HEK293 (cell line): ENCODE measurements around the gene REC114.

Experiments used
- CTCF ChIA-PET: fragments of 350-600 bp; formaldehyde crosslinking; extraction: SDS; loops from one replicate; lab custom pipeline; 2021; ENCODE audit warnings: antibody characterized with exemption; lab: Yijun Ruan, JAX
- POLR2A ChIA-PET: fragments of 300-600 bp; formaldehyde crosslinking; extraction: SDS; loops from one replicate; lab custom pipeline; 2020; ENCODE audit warnings: antibody characterized with exemption, inconsistent platforms; lab: Yijun Ruan, JAX
- H3K27ac ChIP-seq: fragments of 200-500 bp; sonication (Bioruptor generic); 2 replicates; pipeline ENCODE4 v1.5.1; 2014; ENCODE audit warnings: low read depth, low read length, control low read depth, inconsistent platforms; ENCODE audit errors: extremely low read depth
- H3K36me3 ChIP-seq, 2 experiments: fragments of 200-500 bp in 1 of 2; sonication (Bioruptor generic) in 1 of 2; 1 replicate in 1 of 2; 2 replicates in 1 of 2; pipeline ENCODE4 v1.5.1; 2014 to 2017; ENCODE audit warnings: inconsistent platforms in 2 of 2, low read length in 2 of 2; ENCODE audit not compliant: control insufficient read depth in 2 of 2, insufficient read depth in 1 of 2
- H3K4me1 ChIP-seq: fragments of 200-500 bp; sonication (Bioruptor generic); 2 replicates; pipeline ENCODE4 v1.5.1; 2014; ENCODE audit warnings: mild to moderate bottlenecking, low read length, inconsistent platforms; ENCODE audit not compliant: control insufficient read depth, insufficient read depth
- H3K4me3 ChIP-seq: 2 replicates; pipeline ENCODE4 v1.5.1; 2011; ENCODE audit warnings: low read depth, mild to moderate bottlenecking, control low read depth, low read length, moderate library complexity
- H3K9me3 ChIP-seq: fragments of 200-500 bp; sonication (Bioruptor generic); 2 replicates; pipeline ENCODE4 v1.5.1; 2014; ENCODE audit warnings: low read depth, low read length, inconsistent platforms; ENCODE audit not compliant: control insufficient read depth, insufficient read depth
- IKZF3 ChIP-seq: fragments of 450-650 bp; IDR thresholded peaks from 2 replicates; pipeline ENCODE4 v1.5.0; 2018; ENCODE audit warnings: missing biosample characterization, mild to moderate bottlenecking, missing genetic modification characterization, moderate library complexity
- PRDM1 ChIP-seq: fragments of 450-650 bp; formaldehyde crosslinking; IDR thresholded peaks from 2 replicates; pipeline ENCODE4; 2016; ENCODE audit warnings: missing biosample characterization, missing genetic modification characterization
- SETDB1 ChIP-seq: IDR thresholded peaks from one replicate; pipeline ENCODE4 v1.6.1; 2017; ENCODE audit warnings: mild to moderate bottlenecking, low read length, moderate library complexity, mixed read lengths; ENCODE audit not compliant: insufficient read length
- ZBTB17 ChIP-seq: fragments of 450-650 bp; formaldehyde crosslinking; IDR thresholded peaks from 2 replicates; pipeline ENCODE4 v1.5.1; 2016; ENCODE audit warnings: missing biosample characterization, missing genetic modification characterization
- ZEB2 ChIP-seq: fragments of 450-650 bp; formaldehyde crosslinking; IDR thresholded peaks from 2 replicates; pipeline ENCODE4 v1.5.1; 2016; ENCODE audit warnings: missing biosample characterization, missing genetic modification characterization
- ZNF157 ChIP-seq: fragments of 450-650 bp; formaldehyde crosslinking; IDR thresholded peaks from 2 replicates; pipeline ENCODE4 v1.5.1; 2016; ENCODE audit warnings: missing biosample characterization, missing genetic modification characterization
- ZNF324 ChIP-seq: fragments of 450-650 bp; formaldehyde crosslinking; IDR thresholded peaks from 2 replicates; pipeline ENCODE4 v1.5.1; 2016; ENCODE audit warnings: missing biosample characterization, missing genetic modification characterization
- ZNF350 ChIP-seq: fragments of 450-650 bp; formaldehyde crosslinking; IDR thresholded peaks from 2 replicates; pipeline ENCODE4 v1.5.0; 2017; ENCODE audit warnings: missing biosample characterization, mild to moderate bottlenecking, missing genetic modification characterization
- ZNF394 ChIP-seq: fragments of 450-650 bp; formaldehyde crosslinking; IDR thresholded peaks from 2 replicates; pipeline ENCODE4 v1.5.1; 2016; ENCODE audit warnings: missing biosample characterization, missing genetic modification characterization, mild to moderate bottlenecking, moderate library complexity, borderline replicate concordance
- ZNF510 ChIP-seq: fragments of 450-650 bp; formaldehyde crosslinking; IDR thresholded peaks from 2 replicates; pipeline ENCODE4 v1.5.1; 2018; ENCODE audit warnings: mild to moderate bottlenecking, missing genetic modification characterization, missing biosample characterization; ENCODE audit not compliant: insufficient replicate concordance
- ZNF600 ChIP-seq: fragments of 450-650 bp; formaldehyde crosslinking; IDR thresholded peaks from 2 replicates; pipeline ENCODE4 v1.5.1; 2016; ENCODE audit warnings: missing biosample characterization, missing genetic modification characterization
- TF ChIP-seq, protein P1 (sequence below): fragments of 450-650 bp; formaldehyde crosslinking; IDR thresholded peaks from 2 replicates; pipeline ENCODE4; 2016; ENCODE audit warnings: missing biosample characterization, missing genetic modification characterization
- TF ChIP-seq, protein P2 (sequence below): fragments of 450-650 bp; IDR thresholded peaks from 2 replicates; pipeline ENCODE4 v1.5.1; 2018; ENCODE audit warnings: missing biosample characterization, mild to moderate bottlenecking, missing genetic modification characterization
- TF ChIP-seq, protein P3 (sequence below): fragments of 450-650 bp; formaldehyde crosslinking; IDR thresholded peaks from 2 replicates; pipeline ENCODE4 v1.5.1; 2017; ENCODE audit warnings: missing biosample characterization, missing genetic modification characterization
- TF ChIP-seq, protein P4 (sequence below): fragments of 450-650 bp; formaldehyde crosslinking; IDR thresholded peaks from 2 replicates; pipeline ENCODE4 v1.5.1; 2016; ENCODE audit warnings: missing biosample characterization, missing genetic modification characterization
- TF ChIP-seq, protein P5 (sequence below): fragments of 450-650 bp; formaldehyde crosslinking; IDR thresholded peaks from 2 replicates; pipeline ENCODE4 v1.5.1; 2016; ENCODE audit warnings: missing biosample characterization, missing genetic modification characterization, low read depth
- TF ChIP-seq, protein P6 (sequence below): fragments of 450-650 bp; formaldehyde crosslinking; conservative IDR thresholded peaks from 2 replicates; pipeline ENCODE4 v1.5.1; 2016; ENCODE audit warnings: low read depth, missing biosample characterization, missing genetic modification characterization

Gene REC114

DNA sequence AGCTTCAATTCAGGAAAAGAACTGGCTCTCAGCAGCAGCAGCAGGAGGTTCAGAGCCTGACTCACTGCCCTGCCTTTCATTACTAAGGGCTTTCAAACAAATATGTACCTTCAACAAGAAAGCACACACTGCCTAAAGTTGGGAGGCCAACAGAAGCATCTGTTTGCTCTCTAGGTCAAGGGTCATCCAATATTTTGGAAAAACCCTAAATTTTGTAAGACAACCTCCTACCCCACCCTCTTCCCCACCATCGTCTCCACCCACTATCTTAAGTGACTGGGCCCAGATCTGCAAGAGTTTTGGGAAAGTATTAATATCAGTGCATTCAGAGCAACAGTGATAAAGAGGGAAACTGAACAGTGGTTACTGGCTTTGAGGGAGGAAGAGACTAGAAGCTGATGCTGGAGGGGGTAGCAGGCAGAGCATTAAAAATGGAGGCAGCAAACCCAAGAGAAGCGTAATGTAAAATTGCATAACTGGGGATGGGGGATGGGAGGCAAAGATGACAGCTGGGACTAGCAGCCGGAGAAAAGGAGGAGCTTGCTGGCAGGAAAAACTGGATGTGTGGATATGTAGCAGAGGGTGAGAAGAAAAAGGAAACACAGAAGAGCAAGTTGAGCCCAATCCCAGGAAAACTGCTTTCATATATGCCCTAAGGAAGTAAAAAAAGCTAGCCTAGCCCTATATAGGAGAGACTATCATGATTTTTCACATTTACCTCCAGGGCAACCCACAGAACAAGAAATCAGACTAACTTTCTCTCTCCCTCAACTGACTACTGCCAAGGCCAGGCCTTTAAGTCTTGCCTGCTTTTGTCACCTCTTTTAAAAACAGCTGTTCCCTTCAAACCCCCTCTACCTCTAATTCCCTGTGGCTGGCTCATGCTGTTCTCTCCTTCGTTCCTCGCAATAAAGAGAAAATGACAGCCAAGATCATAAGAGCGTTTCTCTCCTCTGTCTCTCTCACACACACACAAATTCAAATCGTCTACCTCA lies 158.8 kb downstream of the REC114 start (continued):
- TF ChIP-seq, protein P1, sequence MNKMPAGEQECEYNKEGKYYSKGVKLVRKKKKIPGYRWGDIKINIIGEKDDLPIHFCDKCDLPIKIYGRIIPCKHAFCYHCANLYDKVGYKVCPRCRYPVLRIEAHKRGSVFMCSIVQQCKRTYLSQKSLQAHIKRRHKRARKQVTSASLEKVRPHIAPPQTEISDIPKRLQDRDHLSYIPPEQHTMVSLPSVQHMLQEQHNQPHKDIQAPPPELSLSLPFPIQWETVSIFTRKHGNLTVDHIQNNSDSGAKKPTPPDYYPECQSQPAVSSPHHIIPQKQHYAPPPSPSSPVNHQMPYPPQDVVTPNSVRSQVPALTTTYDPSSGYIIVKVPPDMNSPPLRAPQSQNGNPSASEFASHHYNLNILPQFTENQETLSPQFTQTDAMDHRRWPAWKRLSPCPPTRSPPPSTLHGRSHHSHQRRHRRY (tag by site-specific recombination), result no peak
- TF ChIP-seq ZNF394, result no peak; the same call in 1 of the 2 replicates
- TF ChIP-seq PRDM1 (tag by site-specific recombination), result peak; percentile 28

DNA sequence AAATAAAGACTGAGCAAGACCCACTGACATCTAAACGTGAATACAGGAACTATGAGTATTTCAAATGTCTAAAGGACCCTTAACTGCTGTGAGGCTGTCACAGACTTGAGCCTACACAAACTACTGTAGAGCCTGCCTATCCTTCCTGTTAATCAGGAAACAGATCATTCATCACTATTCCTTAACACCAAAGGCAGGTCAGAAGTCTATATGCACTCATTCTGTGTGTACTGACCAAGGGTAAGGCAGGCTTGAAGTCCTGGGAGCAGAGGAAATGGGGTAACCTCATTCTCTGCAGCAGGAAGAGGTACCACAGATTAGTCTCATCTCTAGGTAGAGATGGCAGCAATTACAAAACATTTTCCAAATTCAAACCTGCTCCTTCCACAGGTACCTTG lies 159.5 kb downstream of the REC114 start:
- Histone ChIP-seq H3K27ac (no peak overlapping the region), H3K9me3 (no peaks in the 10 kb centered on the region), H3K4me3 (no peak overlapping the region), H3K36me3 (peaks cover 0 to 5% of the 10 kb centered on the region in 2 experiments; a peak in 1 of 3 replicates), H3K4me1 (peaks cover 52% of the 10 kb centered on the region)
- ChIA-PET CTCF (interaction anchor here (0.6 to 5.5 kb wide), 6 partner anchors 21 to 535 kb away, joined by 4 to 36 read pairs (median 5); no protein-coding TSS in a partner anchor), POLR2A (interaction anchor here (0.7 to 1.5 kb wide), 3 partner anchors 30 to 34 kb away, joined by 3 to 6 read pairs (median 5); partner anchors contain the start of gene NPTN)
- TF ChIP-seq, protein P2, sequence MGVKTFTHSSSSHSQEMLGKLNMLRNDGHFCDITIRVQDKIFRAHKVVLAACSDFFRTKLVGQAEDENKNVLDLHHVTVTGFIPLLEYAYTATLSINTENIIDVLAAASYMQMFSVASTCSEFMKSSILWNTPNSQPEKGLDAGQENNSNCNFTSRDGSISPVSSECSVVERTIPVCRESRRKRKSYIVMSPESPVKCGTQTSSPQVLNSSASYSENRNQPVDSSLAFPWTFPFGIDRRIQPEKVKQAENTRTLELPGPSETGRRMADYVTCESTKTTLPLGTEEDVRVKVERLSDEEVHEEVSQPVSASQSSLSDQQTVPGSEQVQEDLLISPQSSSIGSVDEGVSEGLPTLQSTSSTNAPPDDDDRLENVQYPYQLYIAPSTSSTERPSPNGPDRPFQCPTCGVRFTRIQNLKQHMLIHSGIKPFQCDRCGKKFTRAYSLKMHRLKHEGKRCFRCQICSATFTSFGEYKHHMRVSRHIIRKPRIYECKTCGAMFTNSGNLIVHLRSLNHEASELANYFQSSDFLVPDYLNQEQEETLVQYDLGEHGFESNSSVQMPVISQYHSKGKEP (tag by site-specific recombination), result no peak
- peak; percentile 79 for TF ChIP-seq ZNF600 (tag by site-specific recombination)
- TF ChIP-seq, protein P3, sequence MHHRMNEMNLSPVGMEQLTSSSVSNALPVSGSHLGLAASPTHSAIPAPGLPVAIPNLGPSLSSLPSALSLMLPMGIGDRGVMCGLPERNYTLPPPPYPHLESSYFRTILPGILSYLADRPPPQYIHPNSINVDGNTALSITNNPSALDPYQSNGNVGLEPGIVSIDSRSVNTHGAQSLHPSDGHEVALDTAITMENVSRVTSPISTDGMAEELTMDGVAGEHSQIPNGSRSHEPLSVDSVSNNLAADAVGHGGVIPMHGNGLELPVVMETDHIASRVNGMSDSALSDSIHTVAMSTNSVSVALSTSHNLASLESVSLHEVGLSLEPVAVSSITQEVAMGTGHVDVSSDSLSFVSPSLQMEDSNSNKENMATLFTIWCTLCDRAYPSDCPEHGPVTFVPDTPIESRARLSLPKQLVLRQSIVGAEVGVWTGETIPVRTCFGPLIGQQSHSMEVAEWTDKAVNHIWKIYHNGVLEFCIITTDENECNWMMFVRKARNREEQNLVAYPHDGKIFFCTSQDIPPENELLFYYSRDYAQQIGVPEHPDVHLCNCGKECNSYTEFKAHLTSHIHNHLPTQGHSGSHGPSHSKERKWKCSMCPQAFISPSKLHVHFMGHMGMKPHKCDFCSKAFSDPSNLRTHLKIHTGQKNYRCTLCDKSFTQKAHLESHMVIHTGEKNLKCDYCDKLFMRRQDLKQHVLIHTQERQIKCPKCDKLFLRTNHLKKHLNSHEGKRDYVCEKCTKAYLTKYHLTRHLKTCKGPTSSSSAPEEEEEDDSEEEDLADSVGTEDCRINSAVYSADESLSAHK (tag by site-specific recombination), result no peak

DNA sequence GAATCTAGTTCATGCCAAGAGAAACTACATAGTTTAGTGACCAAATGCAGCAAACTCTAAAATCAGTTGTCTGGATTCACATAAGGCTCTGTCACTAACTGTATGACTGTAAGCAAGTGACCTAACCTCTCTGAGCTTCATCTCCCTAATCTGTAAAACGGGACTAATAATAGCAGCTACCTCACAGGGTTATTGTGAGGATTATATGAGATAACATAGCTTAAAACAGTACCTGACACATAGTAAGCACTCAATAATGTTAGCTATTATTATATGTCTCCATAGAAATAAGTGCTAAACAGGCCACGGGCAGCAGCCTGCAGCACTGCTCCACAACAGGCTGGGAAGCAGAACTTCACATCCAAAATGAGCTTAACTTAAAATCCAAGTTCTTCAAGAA lies 160.0 kb downstream of the REC114 start:
- Histone ChIP-seq H3K36me3 (peaks cover 0 to 5% of the 10 kb centered on the region in 2 experiments; a peak in 1 of 3 replicates), H3K9me3 (no peaks in the 10 kb centered on the region), H3K27ac (no peak overlapping the region), H3K4me3 (no peak overlapping the region), H3K4me1 (peaks cover 51% of the 10 kb centered on the region)
- CTCF ChIA-PET, result interaction anchor here (0.6 to 5.5 kb wide), 5 partner anchors 21 to 46 kb away, joined by 4 to 36 read pairs (median 5); no protein-coding TSS in a partner anchor
- POLR2A ChIA-PET, result interaction anchor here (1.2 kb wide), 1 partner anchor 29 kb away, joined by 6 read pairs; the partner anchor contains the start of gene NPTN
- TF ChIP-seq ZNF324 (tag by site-specific recombination) (no peak), ZNF510 (no peak), ZEB2 (no peak), ZBTB17 (tag by site-specific recombination) (no peak), ZNF157 (no peak), ZNF350 (tag by site-specific recombination) (no peak), IKZF3 (tag by site-specific recombination) (no peak), PRDM1 (tag by site-specific recombination) (no peak), SETDB1 (no peak)
- TF ChIP-seq, protein P4, sequence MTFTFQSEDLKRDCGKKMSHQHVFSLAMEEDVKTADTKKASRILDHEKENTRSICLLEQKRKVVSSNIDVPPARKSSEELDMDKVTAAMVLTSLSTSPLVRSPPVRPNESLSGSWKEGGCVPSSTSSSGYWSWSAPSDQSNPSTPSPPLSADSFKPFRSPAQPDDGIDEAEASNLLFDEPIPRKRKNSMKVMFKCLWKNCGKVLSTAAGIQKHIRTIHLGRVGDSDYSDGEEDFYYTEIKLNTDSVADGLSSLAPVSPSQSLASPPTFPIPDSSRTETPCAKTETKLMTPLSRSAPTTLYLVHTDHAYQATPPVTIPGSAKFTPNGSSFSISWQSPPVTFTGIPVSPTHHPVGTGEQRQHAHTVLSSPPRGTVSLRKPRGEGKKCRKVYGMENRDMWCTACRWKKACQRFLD (tag by site-specific recombination), result no peak
- TF ChIP-seq, protein P5, sequence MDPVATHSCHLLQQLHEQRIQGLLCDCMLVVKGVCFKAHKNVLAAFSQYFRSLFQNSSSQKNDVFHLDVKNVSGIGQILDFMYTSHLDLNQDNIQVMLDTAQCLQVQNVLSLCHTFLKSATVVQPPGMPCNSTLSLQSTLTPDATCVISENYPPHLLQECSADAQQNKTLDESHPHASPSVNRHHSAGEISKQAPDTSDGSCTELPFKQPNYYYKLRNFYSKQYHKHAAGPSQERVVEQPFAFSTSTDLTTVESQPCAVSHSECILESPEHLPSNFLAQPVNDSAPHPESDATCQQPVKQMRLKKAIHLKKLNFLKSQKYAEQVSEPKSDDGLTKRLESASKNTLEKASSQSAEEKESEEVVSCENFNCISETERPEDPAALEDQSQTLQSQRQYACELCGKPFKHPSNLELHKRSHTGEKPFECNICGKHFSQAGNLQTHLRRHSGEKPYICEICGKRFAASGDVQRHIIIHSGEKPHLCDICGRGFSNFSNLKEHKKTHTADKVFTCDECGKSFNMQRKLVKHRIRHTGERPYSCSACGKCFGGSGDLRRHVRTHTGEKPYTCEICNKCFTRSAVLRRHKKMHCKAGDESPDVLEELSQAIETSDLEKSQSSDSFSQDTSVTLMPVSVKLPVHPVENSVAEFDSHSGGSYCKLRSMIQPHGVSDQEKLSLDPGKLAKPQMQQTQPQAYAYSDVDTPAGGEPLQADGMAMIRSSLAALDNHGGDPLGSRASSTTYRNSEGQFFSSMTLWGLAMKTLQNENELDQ (tag by site-specific recombination), result no peak
- TF ChIP-seq, protein P6, sequence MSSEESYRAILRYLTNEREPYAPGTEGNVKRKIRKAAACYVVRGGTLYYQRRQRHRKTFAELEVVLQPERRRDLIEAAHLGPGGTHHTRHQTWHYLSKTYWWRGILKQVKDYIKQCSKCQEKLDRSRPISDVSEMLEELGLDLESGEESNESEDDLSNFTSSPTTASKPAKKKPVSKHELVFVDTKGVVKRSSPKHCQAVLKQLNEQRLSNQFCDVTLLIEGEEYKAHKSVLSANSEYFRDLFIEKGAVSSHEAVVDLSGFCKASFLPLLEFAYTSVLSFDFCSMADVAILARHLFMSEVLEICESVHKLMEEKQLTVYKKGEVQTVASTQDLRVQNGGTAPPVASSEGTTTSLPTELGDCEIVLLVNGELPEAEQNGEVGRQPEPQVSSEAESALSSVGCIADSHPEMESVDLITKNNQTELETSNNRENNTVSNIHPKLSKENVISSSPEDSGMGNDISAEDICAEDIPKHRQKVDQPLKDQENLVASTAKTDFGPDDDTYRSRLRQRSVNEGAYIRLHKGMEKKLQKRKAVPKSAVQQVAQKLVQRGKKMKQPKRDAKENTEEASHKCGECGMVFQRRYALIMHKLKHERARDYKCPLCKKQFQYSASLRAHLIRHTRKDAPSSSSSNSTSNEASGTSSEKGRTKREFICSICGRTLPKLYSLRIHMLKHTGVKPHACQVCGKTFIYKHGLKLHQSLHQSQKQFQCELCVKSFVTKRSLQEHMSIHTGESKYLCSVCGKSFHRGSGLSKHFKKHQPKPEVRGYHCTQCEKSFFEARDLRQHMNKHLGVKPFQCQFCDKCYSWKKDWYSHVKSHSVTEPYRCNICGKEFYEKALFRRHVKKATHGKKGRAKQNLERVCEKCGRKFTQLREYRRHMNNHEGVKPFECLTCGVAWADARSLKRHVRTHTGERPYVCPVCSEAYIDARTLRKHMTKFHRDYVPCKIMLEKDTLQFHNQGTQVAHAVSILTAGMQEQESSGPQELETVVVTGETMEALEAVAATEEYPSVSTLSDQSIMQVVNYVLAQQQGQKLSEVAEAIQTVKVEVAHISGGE, result no peak
